Activated naive CD8-positive, alpha-beta T cell treated with anti-CD3 and anti-CD28 coated beads, Interleukin-2, amount 50 U/mL, for 24 hours (primary cell): ENCODE results near the gene CUTA.

Source experiments
- ATAC-seq: fragments of 150-1000 bp; cut with Tn5 transposase; one replicate; pipeline ENCODE4 v1.10.0; 2021
- DNase-seq: peaks from one replicate; pipeline ENCODE4 v3.0.0; 2021
- H3K27ac Mint-ChIP-seq: one replicate; pipeline ENCODE4 v1.8.0; 2021; ENCODE audit warnings: mild to moderate bottlenecking, mixed read lengths
- H3K27me3 Mint-ChIP-seq: one replicate; pipeline ENCODE4 v1.8.0; 2021; ENCODE audit warnings: mixed read lengths
- H3K36me3 Mint-ChIP-seq: one replicate; pipeline ENCODE4 v1.8.0; 2021; ENCODE audit warnings: low read depth, mixed read lengths
- H3K4me1 Mint-ChIP-seq: one replicate; pipeline ENCODE4 v1.8.0; 2021; ENCODE audit warnings: mixed read lengths
- H3K4me3 Mint-ChIP-seq: one replicate; pipeline ENCODE4 v1.8.0; 2021; ENCODE audit warnings: mild to moderate bottlenecking, moderate library complexity, mixed read lengths
- H3K9me3 Mint-ChIP-seq: one replicate; pipeline ENCODE4 v1.8.0; 2021; ENCODE audit warnings: mixed read lengths

The CUTA gene

DNA sequence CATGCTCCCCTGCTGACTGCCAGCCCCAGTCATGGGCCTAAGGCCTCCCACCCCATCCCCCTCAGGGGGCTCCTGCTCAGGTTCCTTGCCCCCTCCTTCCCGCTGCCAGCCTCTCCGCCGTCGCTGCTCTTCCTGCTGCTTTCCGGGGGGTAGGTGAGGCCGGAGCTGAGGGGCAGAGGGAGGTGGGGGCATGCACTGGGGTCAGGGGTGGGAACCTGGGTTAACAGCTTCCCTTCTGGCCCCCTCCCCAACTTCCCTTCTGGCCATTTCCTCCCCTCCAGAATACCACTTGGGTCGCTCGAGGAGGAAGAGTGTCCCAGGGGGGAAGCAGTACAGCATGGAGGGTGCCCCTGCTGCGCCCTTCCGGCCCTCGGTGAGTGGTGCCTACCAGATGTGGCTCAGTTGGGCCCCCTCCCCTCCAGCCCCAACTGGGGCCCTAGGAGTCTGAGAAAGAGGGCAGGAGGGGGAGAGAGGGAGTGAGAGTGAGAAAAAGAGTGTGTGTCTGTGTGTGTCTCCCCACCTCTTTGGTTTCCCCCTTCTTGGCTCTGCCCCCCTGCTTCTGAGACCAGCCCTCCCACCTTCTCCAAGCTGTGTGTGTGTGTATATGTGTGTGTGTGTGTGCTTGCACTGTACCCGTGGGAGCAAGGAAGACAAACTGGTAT, 14.1 kb upstream of the CUTA start:
- H3K27me3 Mint-ChIP-seq: no peaks in the 10 kb centered on the region
- peaks cover 22% of the 10 kb centered on the region for H3K36me3 Mint-ChIP-seq
- H3K4me1 Mint-ChIP-seq: peaks cover 59% of the 10 kb centered on the region
- H3K9me3 Mint-ChIP-seq: no peaks in the 10 kb centered on the region
- no peak for DNase-seq
- peak overlapping the region; percentile 24 for H3K27ac Mint-ChIP-seq
- ATAC-seq: no peak
- peak overlapping the region; percentile 91 for H3K4me3 Mint-ChIP-seq

DNA sequence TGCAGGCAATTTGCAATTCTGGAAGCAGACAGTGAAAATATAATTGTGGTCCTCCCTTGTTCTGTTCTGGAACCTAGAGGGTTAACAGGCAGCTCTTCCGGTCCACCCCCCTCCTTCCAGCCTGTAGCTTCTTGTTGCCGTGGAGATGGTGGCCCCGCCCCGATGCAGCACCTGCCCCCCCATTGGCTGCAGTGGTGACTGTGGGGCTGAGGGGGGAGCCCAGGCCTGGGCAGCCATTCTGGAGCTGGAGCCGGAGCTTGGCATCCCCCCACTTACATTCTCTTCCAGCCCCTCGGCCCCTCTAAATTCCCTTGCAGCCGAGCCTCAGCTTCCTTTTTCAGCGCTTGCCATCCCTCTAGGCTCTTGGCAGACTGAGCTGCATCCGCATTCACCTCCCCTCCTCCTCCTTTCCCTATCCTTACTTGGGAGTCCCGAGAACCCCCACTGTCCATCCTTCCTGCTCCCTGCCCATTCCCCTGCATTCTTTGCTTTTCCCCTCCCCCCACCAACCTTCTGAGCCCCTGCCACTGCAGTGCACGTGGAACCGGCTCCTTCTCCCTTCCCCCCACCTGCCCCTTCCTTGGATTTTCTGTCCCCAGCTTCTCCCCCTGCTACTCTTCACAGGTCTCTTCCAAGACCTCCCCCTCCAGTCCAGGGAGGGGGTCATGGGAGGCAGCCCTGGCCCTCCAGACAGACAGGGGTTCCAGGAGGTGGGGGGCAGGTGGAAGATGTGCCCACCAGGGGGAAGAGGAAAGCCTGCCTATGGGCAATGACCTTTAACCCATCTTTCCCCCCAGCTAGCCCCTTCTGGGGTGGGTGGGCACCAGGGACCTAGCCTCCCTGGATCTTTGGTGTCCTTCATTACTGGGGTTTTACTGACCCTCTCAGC, 13.3 kb upstream of the CUTA start:
- Mint-ChIP-seq H3K27ac (peak overlapping the region; percentile 41), H3K4me1 (peaks cover 64% of the 10 kb centered on the region), H3K36me3 (peaks cover 16% of the 10 kb centered on the region), H3K4me3 (peak overlapping the region; percentile 91), H3K9me3 (no peaks in the 10 kb centered on the region), H3K27me3 (no peaks in the 10 kb centered on the region)
- ATAC-seq (peak; percentile 72), DNase-seq (peak; percentile 84)

- Mint-ChIP-seq H3K4me1 (peaks cover 68% of the 10 kb centered on the region), H3K27ac (peak overlapping the region; percentile 41), H3K9me3 (no peaks in the 10 kb centered on the region), H3K4me3 (peak overlapping the region; percentile 91), H3K27me3 (no peaks in the 10 kb centered on the region), H3K36me3 (peaks cover 10% of the 10 kb centered on the region)
- DNase-seq (no peak), ATAC-seq (no peak)
Observed at GRCh38 chr6:33430334-33430733, 12.4 kb upstream of the CUTA start.

DNA sequence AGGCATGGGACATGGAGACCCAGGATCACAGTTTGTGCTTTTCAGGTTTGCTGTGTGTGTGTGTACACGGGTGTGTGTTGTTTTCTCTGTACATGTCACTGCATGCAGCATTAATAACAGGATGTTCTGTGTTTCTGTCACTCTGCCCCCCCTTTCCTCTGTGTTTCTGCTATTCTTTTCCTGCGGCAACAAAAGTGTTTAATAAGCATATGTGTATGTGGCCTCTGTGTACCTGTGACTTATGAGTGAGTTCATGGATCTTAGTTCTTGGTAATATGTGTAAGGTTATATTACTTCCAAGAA, 11.8 kb upstream of the CUTA start:
- peak overlapping the region; percentile 41 for H3K27ac Mint-ChIP-seq
- peak overlapping the region; percentile 91 for H3K4me3 Mint-ChIP-seq
- H3K9me3 Mint-ChIP-seq: no peaks in the 10 kb centered on the region
- no peak for DNase-seq
- peaks cover 75% of the 10 kb centered on the region for H3K4me1 Mint-ChIP-seq
- no peak for ATAC-seq
- H3K36me3 Mint-ChIP-seq: peaks cover 11% of the 10 kb centered on the region
- no peaks in the 10 kb centered on the region for H3K27me3 Mint-ChIP-seq

- Mint-ChIP-seq H3K9me3 (no peaks in the 10 kb centered on the region), H3K36me3 (peaks cover 15% of the 10 kb centered on the region), H3K27me3 (no peaks in the 10 kb centered on the region), H3K27ac (peak overlapping the region; percentile 94), H3K4me1 (peaks cover 80% of the 10 kb centered on the region), H3K4me3 (peak overlapping the region; percentile 91)
- ATAC-seq: no peak
- no peak for DNase-seq
Observed at GRCh38 chr6:33428966-33429749, 11.3 kb upstream of the CUTA start.

DNA sequence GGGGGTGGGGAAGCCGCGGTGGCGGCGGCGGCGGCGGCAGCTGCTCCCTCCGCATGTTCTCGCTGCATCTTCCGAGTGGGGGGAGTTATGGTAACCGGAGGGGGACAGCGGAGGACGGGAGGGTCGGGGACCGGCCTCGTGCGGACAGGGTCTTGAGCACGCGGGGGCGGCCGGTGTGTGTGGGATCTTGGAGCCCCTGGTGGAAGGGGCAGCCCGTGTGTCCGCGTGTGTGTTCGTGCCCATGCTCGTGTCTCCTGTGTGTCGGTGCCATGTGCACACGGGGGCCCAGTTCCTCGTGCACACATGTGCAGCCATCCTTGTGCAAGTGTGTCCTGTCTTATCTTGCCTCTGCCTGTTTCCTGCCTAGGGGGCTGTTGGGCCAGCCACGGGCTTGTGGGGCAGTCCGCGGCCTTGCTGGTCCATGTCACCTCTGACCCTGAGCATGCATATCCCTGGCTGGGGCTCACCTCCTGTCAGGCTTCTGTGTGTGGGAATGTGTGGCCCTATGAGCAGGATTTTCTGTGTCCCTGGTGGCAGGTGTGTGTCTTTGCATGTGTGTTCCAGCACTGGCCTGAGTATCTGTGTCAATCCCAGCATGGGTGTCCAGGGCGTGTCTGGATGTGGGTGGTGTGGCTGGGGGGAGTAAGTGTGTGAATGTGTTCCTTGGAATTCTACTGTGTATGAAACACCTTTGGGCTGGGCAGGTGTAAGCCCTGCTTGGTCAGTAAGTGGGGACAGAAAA, 10.5 kb upstream of the CUTA start:
- ATAC-seq (peak; percentile 19), DNase-seq (peak; percentile 45)
- Mint-ChIP-seq H3K36me3 (peaks cover 18% of the 10 kb centered on the region), H3K27me3 (no peaks in the 10 kb centered on the region), H3K27ac (peak overlapping the region; percentile 94), H3K4me1 (peaks cover 78% of the 10 kb centered on the region), H3K9me3 (no peaks in the 10 kb centered on the region), H3K4me3 (peak overlapping the region; percentile 91)

DNA sequence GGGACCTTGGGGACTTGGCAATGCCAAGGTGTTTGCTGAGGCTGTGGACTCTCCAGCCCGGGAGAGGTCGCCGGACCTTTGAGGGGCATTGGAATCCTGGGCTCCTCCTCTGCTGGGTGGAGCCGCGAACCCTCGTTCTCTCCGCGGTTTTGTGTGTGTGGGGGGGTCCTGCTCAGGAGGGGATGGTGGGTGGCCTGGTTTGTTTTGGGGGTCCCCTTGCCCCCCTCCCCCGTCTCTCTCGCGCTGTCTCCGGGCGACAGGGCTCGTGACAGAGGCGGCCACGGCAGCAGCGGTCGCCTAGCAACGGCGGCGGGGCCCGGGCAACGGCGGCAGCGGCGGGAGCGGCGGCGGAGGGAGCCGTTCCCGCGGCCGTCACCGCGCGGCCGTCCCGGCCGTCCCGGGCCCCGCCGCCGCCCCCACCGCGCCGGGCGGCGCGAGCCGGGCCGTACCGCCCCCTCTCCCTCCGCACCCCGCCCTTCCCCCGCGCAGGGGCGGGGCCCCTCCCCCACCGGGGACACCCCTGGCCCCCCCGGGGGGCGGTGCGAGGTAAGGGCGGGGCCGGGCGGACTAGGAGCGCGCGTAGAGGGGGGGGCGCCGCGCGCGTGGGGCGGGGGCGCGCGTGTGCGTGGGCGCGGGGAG, 9.8 kb upstream of the CUTA start:
- no peaks in the 10 kb centered on the region for H3K9me3 Mint-ChIP-seq
- H3K4me1 Mint-ChIP-seq: peaks cover 73% of the 10 kb centered on the region
- ATAC-seq (no peak), DNase-seq (peak; percentile 66)
- peaks cover 13% of the 10 kb centered on the region for H3K36me3 Mint-ChIP-seq
- no peaks in the 10 kb centered on the region for H3K27me3 Mint-ChIP-seq
- H3K4me3 Mint-ChIP-seq: peak overlapping the region; percentile 91
- H3K27ac Mint-ChIP-seq: peak overlapping the region; percentile 94

GRCh38 chr6:33426590-33427511, 8.9 kb upstream of the CUTA start:
- peaks cover 64% of the 10 kb centered on the region for H3K4me1 Mint-ChIP-seq
- DNase-seq (no peak), ATAC-seq (peak; percentile 11)
- H3K27ac Mint-ChIP-seq: peak overlapping the region; percentile 92
- H3K4me3 Mint-ChIP-seq: peak overlapping the region; percentile 87
- H3K36me3 Mint-ChIP-seq: peaks cover 12% of the 10 kb centered on the region
- no peaks in the 10 kb centered on the region for H3K9me3 Mint-ChIP-seq
- no peaks in the 10 kb centered on the region for H3K27me3 Mint-ChIP-seq

DNA sequence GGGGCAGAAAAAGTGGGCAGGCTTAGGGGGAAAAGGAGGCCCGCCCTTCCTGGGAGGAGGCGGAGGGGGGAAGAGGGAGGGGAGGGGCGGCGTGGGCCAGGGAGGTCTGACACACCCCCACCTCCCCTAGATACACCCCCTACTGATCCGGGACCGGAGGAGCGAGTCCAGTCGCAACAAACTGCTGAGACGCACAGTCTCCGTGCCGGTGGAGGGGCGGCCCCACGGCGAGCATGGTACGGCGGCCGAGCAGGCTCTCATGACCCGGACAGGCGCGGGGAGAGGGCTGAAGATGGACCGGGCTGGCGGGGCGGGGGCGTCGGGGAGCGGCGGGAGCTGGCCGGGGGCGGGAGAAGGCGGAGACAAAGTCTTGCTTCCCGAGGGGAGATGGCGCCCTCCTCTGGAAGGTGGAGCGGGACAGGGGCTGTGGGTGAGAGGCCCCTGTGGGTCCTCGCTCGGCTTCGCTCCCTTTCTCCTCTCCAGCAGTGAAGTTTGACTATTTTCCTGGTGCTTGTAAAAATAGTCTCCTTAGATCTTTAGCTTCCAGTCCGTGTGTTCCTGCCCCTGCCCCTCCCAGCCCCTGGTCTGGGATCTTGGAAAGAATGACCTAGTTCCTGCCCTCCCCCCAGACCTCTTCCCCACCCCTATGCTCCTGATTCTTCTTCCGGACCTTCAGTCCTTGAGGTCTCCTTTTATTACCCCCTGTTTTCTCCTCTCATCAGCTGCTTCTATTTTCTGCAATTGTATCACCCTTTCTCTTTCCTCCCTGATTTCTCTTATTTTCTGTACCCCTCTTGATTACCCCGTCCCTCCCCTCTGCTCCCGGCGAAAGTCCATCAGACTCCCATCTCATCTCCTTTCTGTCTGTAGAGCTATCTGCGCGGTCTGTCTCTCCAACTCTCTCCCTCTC, 8.0 kb upstream of the CUTA start:
- Mint-ChIP-seq H3K4me3 (peak overlapping the region; percentile 87), H3K27ac (peak overlapping the region; percentile 92), H3K4me1 (peaks cover 66% of the 10 kb centered on the region), H3K36me3 (peaks cover 12% of the 10 kb centered on the region), H3K27me3 (no peaks in the 10 kb centered on the region), H3K9me3 (no peaks in the 10 kb centered on the region)
- ATAC-seq (peak; percentile 60), DNase-seq (peak; percentile 91)

GRCh38 chr6:33424855-33425667, 7.2 kb upstream of the CUTA start:
- peaks cover 57% of the 10 kb centered on the region for H3K4me1 Mint-ChIP-seq
- peaks cover 12% of the 10 kb centered on the region for H3K36me3 Mint-ChIP-seq
- no peaks in the 10 kb centered on the region for H3K27me3 Mint-ChIP-seq
- DNase-seq (no peak), ATAC-seq (no peak)
- no peaks in the 10 kb centered on the region for H3K9me3 Mint-ChIP-seq
- peak overlapping the region; percentile 87 for H3K4me3 Mint-ChIP-seq
- peak overlapping the region; percentile 92 for H3K27ac Mint-ChIP-seq

DNA sequence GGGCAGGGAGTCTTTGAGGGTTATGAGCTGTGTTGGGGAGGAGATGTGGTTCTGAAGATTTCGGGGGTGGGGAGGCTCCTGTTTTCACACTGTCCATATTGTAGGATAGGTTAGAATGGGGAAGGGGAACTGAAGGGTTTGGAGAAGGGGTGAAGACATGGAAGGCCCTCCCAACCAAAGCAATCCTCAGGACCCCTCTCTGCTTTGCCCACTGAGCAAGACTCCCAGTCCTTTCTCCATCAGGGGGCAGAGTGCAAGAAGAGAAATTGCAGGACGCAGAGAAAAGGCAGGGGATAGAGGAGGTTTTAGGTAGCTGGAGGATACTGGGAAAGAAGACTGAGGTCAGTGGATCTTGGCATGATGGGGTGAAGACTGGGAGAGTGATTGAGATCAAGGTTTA, 5.9 kb upstream of the CUTA start:
- DNase-seq (no peak), ATAC-seq (no peak)
- H3K4me1 Mint-ChIP-seq: peaks cover 56% of the 10 kb centered on the region
- H3K9me3 Mint-ChIP-seq: no peaks in the 10 kb centered on the region
- H3K27ac Mint-ChIP-seq: no peak overlapping the region
- peak overlapping the region; percentile 87 for H3K4me3 Mint-ChIP-seq
- H3K27me3 Mint-ChIP-seq: no peaks in the 10 kb centered on the region
- peaks cover 12% of the 10 kb centered on the region for H3K36me3 Mint-ChIP-seq

GRCh38 chr6:33421344-33421643, 3.4 kb upstream of the CUTA start:
- H3K27ac Mint-ChIP-seq: no peak overlapping the region
- peak overlapping the region; percentile 34 for H3K4me3 Mint-ChIP-seq
- no peak for ATAC-seq
- peaks cover 62% of the 10 kb centered on the region for H3K4me1 Mint-ChIP-seq
- H3K9me3 Mint-ChIP-seq: no peaks in the 10 kb centered on the region
- DNase-seq: no peak
- peaks cover 10% of the 10 kb centered on the region for H3K36me3 Mint-ChIP-seq
- no peaks in the 10 kb centered on the region for H3K27me3 Mint-ChIP-seq
